ENCODE measurements around the gene ARCN1.

GRCh38 chr11:118536726-118537125, 35.5 kb upstream of the ARCN1 start:
- TF ChIP-seq POLR2A (IDR thresholded peaks at IDR 0.05; ENCODE audit: low read depth, low read length): no peak
- no peak for TF ChIP-seq CTCF (IDR thresholded peaks at IDR 0.05; ENCODE audit: extremely low read depth in 1 of 2, insufficient read depth in 1 of 2, low read depth in 1 of 2, low read length in 2 of 2)
- TF ChIP-seq EZH2 (IDR thresholded peaks at IDR 0.05; ENCODE audit: borderline replicate concordance, low read depth, low read length, severe bottlenecking): no peak
- TF ChIP-seq POLR2AphosphoS5 (IDR thresholded peaks at IDR 0.05; ENCODE audit: insufficient read depth, low read depth, low read length): no peak

All from endothelial cell of umbilical vein (primary cell).